ENCODE data around the gene ZNF44. TPM values are rescaled to one million over a fixed set of nuclear protein-coding genes. Genes with fewer than 3 reads are reported as not detected.
A peak's percentile ranks its signal among the peaks of the same experiment; 100 is the strongest.

Gene ZNF44
- total and polyA plus RNA-seq, 9 of the 15 experiments (the other 6 are each of a cell fraction or from before 2014, with no cell fraction given), result 2.6 to 8.3 (median 4.4) TPM

DNA sequence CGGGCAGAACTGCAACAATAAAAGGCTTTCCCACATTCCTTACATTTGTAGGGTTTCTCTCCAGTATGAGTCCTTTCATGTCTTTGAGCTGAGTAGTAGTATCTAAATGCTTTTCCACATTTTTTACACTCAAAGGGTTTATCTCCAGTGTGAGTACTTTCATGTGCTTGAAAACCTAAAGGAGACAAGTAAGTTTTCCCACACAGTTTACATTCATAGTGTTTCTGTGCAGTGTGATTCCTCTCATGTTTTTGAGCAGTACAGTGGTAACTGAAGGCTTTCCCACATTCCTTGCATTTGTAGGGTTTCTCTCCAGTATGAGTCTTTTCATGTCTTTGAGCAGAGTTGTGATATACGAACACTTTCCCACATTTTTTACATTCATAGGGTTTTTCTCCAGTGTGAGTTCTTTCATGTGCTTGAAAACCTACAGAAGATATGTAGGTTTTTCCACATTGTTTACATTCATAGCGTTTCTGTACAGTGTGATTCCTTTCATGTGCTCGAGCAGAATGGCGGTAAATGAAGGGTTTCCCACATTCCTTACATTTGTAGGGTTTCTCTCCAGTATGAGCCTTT lies 47.0 kb downstream of the ZNF44 start (continued):
- TF ChIP-seq RBM14 (IDR thresholded peaks at IDR 0.05; ENCODE audit: borderline replicate concordance, insufficient read depth, low read depth, low read length) (no peak), ZNF274 (IDR thresholded peaks at IDR 0.05; ENCODE audit: borderline replicate concordance, low read depth, low read length) (peak; percentile 93), SRSF7 (optimal IDR thresholded peaks at IDR 0.05; ENCODE audit: low read depth, low read length) (no peak), BRD4 (IDR thresholded peaks at IDR 0.05) (no peak), ZNF431 (CRISPR knock-in tag; IDR thresholded peaks at IDR 0.05) (no peak), SREBF1 (IDR thresholded peaks at IDR 0.05; ENCODE audit: borderline replicate concordance, low read depth, low read length) (no peak), TRIM28 (IDR thresholded peaks at IDR 0.05) (peak; percentile 50)
- TF ChIP-seq, protein P1, sequence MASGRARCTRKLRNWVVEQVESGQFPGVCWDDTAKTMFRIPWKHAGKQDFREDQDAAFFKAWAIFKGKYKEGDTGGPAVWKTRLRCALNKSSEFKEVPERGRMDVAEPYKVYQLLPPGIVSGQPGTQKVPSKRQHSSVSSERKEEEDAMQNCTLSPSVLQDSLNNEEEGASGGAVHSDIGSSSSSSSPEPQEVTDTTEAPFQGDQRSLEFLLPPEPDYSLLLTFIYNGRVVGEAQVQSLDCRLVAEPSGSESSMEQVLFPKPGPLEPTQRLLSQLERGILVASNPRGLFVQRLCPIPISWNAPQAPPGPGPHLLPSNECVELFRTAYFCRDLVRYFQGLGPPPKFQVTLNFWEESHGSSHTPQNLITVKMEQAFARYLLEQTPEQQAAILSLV (tag; IDR thresholded peaks at IDR 0.05), result no peak

DNA sequence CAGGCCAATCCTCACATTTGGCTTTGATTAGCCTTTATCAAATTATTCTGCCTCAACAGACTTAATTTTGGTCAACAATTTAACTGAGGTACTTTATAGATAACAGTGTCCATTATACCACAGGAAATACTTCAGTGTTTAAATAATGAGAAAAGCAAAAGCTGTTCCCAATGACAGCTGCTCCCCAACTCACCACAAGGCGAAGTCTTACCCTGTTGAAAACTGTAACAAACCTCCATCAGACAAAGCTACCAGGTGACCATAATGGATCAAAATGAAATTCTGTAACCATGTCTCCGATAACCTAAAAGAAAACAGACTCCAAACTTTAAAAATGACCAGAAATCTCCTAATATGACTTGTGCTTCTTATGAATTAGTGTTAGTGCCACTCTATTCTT lies 50.3 kb downstream of the ZNF44 start:
- no peak for ATAC-seq
- no peaks in the 10 kb centered on the region for H3K9me1 ChIP-seq (ENCODE audit: control insufficient read depth, insufficient read depth, low read length)
- FAIRE-seq, result no peak
- DNase-seq (ENCODE audit: extremely low read depth in 1 of 4, low spot score in 3 of 4), result no peak
- H3K36me3 ChIP-seq (ENCODE audit: control insufficient read depth, insufficient read depth, low read length), result no peaks in the 10 kb centered on the region
- no peaks in the 10 kb centered on the region for H3K4me1 ChIP-seq (replicated peaks in 1 of 2; ENCODE audit: control insufficient read depth in 2 of 2, insufficient read depth in 2 of 2, low read length in 2 of 2)
- TF ChIP-seq, protein P2, sequence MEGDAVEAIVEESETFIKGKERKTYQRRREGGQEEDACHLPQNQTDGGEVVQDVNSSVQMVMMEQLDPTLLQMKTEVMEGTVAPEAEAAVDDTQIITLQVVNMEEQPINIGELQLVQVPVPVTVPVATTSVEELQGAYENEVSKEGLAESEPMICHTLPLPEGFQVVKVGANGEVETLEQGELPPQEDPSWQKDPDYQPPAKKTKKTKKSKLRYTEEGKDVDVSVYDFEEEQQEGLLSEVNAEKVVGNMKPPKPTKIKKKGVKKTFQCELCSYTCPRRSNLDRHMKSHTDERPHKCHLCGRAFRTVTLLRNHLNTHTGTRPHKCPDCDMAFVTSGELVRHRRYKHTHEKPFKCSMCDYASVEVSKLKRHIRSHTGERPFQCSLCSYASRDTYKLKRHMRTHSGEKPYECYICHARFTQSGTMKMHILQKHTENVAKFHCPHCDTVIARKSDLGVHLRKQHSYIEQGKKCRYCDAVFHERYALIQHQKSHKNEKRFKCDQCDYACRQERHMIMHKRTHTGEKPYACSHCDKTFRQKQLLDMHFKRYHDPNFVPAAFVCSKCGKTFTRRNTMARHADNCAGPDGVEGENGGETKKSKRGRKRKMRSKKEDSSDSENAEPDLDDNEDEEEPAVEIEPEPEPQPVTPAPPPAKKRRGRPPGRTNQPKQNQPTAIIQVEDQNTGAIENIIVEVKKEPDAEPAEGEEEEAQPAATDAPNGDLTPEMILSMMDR (IDR thresholded peaks at IDR 0.05 in 2 of 3, conservative IDR thresholded peaks at IDR 0.05 in 1 of 3; ENCODE audit: insufficient read depth in 2 of 3, low read depth in 1 of 3, low read length in 3 of 3), result peak in 1 of 3 experiments; percentile 36; a peak in 2 of 6 replicates
- peak; percentile 6 to 34; a peak in 2 of 4 replicates for TF ChIP-seq RAD21 (CRISPR knock-in tag; conservative IDR thresholded peaks at IDR 0.05 in 1 of 2, IDR thresholded peaks at IDR 0.05 in 1 of 2)
- TF ChIP-seq CXXC5 (CRISPR knock-in tag; IDR thresholded peaks at IDR 0.05), result no peak
- no TSS peak for BruUV-seq (replicated peaks)
- H3K79me2 ChIP-seq (ENCODE audit: control insufficient read depth, insufficient read depth, low read length), result no peaks in the 10 kb centered on the region
- no peak overlapping the region for H3K27ac ChIP-seq (ENCODE audit: extremely low read depth, low read depth, low read length)
- peaks cover 8% of the 10 kb centered on the region for H3K9me3 ChIP-seq (replicated peaks; ENCODE audit: control insufficient read depth, insufficient read depth, low read depth, low read length)
- H4K20me1 ChIP-seq (replicated peaks; ENCODE audit: control insufficient read depth, insufficient read depth, low read length), result no peaks in the 10 kb centered on the region
- no peak overlapping the region for H2AFZ ChIP-seq (ENCODE audit: low read depth, low read length)
- H3K27me3 ChIP-seq (ENCODE audit: control insufficient read depth in 2 of 2, insufficient read depth in 2 of 2, low read length in 2 of 2), result no peaks in the 10 kb centered on the region
- ChIA-PET CTCF (ENCODE audit: low intra/inter-chr PET ratio) (no interaction called here), POLR2A (interaction anchor here (0.7 to 0.9 kb wide), 3 partner anchors 9 to 427 kb away, joined by 3 read pairs; partner anchors contain the start of genes ZNF490 and ZNF791)
- in situ Hi-C loops (cut with MboI) (no loop called here), intact Hi-C loops (cut with micrococcal nuclease) (no loop called here)
- WGBS (ENCODE audit: insufficient coverage, low coverage, missing lambda C conversion rate), result 0% methylated on average over 2 of the region's 2 CpGs
- no peak overlapping the region for H3K4me2 ChIP-seq (ENCODE audit: insufficient read depth, low read length)
- no peak overlapping the region for H3K9ac ChIP-seq (ENCODE audit: insufficient read depth in 1 of 2, low read depth in 2 of 2, low read length in 2 of 2)
- no peak overlapping the region for H3K4me3 ChIP-seq

All from K562 (cell line).